Fibroblast of the aortic adventitia (primary cell): ENCODE results near the gene AP2A2. TPM values are rescaled to one million over a fixed set of nuclear protein-coding genes. Genes with fewer than 3 reads are reported as not detected.

Source experiments
- DNase-seq: peaks from one replicate; pipeline ENCODE4 v3.0.0-alpha.2; 2010; ENCODE audit warnings: low read depth
- H3K4me3 ChIP-seq: 2 replicates; pipeline ENCODE4 v1.5.1; 2011; ENCODE audit warnings: low read depth, mild to moderate bottlenecking, control low read depth, low read length, moderate library complexity
- total RNA-seq: library from RNA; depleted of rRNA; stranded (reverse); fragments of >200 nt; gene quantifications from 2 replicates; pipeline ENCODE4 v1.2.3, GENCODE V29; 2012; ENCODE audit warnings: low replicate concordance
- TF ChIP-seq, protein P1 (sequence below): IDR thresholded peaks from 2 replicates; pipeline ENCODE4 v1.5.1; 2011; ENCODE audit warnings: mild to moderate bottlenecking, low read length, control low read depth, inconsistent platforms; ENCODE audit not compliant: insufficient read depth

Gene AP2A2
- total RNA-seq, 1 donor, result 72.9 TPM

DNA sequence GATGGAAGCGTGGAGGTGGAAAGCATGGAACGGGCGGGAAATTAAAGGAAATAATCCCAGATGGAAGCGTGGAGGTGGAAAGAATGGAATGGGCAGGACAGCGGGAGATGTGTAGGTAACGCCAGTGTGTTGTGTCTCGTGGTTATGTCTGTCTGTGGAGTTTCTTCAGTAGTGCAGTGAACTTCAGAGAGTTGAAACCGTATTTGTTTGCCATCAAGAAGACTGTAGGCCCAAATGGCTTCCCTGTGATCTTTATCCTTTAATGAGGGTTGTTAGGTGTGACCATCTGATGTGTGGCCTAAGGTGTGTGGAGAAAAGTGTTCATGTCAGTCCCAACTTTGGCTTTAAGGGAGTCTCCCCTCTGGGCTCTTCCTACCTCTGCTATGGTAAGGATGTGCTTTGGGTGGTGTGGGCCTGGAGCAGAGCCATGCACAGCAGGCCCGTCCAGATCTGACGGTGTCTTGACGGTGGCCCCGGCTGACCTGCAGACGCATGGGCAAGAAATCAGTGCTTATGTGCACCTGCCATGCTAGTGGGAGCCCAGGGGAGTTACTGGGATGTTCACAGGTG lies 39.6 kb downstream of the AP2A2 start:
- no peak for DNase-seq
- no peak overlapping the region for H3K4me3 ChIP-seq
- TF ChIP-seq, protein P1, sequence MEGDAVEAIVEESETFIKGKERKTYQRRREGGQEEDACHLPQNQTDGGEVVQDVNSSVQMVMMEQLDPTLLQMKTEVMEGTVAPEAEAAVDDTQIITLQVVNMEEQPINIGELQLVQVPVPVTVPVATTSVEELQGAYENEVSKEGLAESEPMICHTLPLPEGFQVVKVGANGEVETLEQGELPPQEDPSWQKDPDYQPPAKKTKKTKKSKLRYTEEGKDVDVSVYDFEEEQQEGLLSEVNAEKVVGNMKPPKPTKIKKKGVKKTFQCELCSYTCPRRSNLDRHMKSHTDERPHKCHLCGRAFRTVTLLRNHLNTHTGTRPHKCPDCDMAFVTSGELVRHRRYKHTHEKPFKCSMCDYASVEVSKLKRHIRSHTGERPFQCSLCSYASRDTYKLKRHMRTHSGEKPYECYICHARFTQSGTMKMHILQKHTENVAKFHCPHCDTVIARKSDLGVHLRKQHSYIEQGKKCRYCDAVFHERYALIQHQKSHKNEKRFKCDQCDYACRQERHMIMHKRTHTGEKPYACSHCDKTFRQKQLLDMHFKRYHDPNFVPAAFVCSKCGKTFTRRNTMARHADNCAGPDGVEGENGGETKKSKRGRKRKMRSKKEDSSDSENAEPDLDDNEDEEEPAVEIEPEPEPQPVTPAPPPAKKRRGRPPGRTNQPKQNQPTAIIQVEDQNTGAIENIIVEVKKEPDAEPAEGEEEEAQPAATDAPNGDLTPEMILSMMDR, result no peak

DNA sequence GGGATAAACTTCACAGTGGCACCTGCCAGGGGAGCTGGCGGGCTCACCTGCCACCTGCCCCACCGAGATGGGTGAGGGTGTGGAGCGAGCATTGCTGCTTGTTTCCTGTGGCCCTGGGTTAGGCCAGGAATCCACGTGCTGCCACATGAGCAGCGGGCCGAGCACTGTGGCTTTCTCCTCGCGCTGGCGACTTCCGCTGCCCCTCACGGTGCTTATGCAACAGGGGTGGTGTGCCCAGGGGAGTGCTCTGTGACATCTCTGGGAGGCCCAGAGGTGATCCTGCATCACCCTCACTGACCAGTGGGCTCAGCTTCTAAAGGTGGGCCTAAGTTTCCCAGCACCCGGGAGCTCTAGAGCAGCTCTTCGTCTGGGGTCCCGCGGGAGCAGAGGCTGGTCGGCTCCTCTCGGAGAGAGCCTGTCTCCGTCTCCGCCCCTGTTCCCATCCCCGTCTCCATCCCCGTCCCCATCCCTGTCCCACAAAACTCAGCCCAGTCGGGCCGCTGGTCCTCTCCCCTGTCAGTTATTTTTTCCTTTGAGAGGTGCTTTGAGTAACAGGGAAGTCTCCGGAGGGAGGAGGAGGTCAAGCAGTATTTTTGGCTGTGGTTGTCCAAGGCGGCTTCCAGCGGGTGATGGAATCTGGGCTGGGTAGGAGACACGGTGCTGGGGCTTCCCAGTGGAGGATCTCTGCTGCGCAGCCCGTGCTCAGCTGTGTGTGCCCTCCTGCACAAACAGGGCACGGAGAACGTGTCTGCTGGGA lies 42.5 kb downstream of the AP2A2 start:
- no peak overlapping the region for H3K4me3 ChIP-seq
- TF ChIP-seq, protein P1, result no peak
- DNase-seq, result no peak

DNA sequence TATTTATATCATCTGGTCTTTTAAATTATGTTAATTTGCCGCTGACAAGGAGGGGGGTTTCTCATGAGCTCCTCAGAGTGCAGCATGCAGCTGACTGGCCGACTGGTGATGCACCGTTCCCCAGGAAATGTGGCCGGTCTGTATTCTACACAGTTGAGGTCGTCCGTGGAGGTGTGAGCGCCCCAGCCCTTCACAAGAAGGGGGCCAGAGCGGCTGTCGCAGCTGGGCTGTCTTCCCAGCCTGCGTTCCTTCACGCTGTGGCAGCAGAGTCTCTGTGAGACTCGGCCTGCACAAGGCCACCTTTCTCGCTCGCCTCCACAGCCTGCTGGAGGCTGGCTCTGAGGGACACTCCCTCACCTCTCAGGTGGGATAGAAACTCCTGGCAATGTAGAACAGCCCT lies 43.2 kb downstream of the AP2A2 start:
- TF ChIP-seq, protein P1, result no peak
- DNase-seq, result no peak
- H3K4me3 ChIP-seq, result no peak overlapping the region

DNA sequence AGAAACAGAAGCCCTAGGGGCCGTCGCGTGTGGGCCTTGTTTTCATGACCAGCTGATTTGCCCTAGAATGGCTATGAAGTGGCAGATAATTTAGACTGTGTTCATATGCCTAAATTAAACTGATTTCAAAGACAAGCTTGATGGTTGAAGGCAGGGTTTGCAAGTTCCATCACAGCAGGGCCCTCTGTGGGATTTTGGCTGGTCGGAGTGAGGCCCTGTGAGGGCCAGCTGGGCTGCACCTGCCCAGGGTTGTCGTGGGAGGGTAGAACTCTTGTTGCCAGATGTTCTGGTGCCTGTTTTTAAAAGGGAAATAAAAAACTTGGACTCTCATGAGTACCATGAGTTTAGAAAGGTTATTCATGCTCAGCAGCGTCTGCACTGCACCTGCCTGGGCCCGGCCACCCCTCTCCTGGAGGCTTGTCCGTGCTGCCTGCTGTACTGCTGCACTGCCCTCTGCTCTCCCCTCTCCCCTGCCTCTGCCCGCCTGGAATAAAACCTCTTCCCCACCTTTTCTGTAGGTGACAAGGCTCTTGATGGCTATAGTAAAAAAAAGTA lies 44.1 kb downstream of the AP2A2 start:
- DNase-seq, result no peak
- no peak overlapping the region for H3K4me3 ChIP-seq
- TF ChIP-seq, protein P1, result no peak

DNA sequence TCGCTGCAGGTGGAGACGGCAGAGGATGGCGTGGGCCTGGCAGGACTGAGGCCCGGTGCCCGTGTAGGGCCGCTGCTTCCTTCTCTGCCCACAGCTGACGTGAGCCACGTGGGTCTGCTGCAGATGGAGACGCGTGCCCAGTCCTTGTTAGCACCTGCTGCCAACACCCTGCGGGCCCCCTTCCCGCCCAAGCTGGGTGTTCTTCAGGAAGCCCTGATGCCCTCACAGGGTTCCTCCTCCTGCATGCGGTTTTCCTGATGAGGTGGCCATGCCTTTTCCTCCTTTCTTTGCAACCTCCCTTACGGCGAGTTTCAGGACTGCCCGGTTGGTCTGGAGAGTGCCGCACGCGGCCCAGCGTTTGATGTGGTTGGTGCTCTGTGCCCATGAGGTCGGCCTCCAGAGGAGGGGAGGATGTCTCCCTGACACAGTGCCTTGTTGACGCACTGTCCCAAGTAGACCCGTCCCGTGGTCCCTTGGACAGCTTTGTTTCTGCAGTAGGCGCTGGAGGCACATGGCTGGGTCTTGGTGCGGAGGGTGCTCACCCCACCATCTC lies 44.7 kb downstream of the AP2A2 start:
- TF ChIP-seq, protein P1, result no peak
- DNase-seq, result no peak

DNA sequence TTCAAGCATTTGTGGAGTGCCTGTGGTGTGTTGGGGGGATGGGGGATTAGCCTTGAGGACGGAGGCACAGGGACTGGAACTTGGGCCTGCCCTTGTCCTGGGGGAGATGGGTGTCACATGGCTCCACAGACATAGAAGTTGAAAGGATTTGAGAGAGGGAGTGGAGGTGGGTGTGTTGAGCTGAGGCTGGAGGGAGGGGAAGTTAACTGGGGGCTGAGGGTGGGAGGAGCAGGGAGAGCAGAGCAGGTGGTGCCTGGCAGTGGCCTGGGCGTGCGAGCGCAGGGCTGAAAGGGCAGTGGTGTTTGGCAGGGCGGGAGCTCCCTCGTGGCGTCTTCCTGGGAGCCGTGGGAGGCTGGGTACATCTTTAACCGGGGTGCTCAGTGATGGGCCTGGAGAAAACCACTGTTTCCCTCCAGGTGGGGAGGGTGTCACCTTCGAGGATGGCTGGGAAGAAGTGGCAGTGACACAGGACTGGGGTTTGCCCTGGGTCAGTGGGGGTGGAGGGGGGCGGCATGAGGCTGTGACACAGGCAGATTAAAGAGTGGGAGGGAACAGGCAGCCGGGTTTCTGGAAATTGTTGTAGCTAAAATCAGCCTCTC lies 45.5 kb downstream of the AP2A2 start:
- no peak for DNase-seq
- H3K4me3 ChIP-seq, result no peak overlapping the region
- TF ChIP-seq, protein P1, result no peak

More for the DNA sequence above, 44.7 kb downstream of the AP2A2 start:
- no peak overlapping the region for H3K4me3 ChIP-seq
